Measurements from ENCODE around the gene HTR1E.

GRCh38 chr6:87012743-87013142 is 75.4 kb downstream of the HTR1E start:
- TF ChIP-seq ZFP30 (CRISPR knock-in tag; IDR thresholded peaks at IDR 0.05) (no peak), CREB5 (CRISPR knock-in tag; IDR thresholded peaks at IDR 0.05; ENCODE audit: low read depth) (no peak), SNAI2 (CRISPR knock-in tag; IDR thresholded peaks at IDR 0.05) (no peak), ISL1 (CRISPR knock-in tag; IDR thresholded peaks at IDR 0.05) (no peak)

All from SK-N-SH treated with all-trans-retinoic acid at 6 μM for 48 hours (cell line).